ENCODE results near the gene GAREM1.

The GAREM1 gene

DNA sequence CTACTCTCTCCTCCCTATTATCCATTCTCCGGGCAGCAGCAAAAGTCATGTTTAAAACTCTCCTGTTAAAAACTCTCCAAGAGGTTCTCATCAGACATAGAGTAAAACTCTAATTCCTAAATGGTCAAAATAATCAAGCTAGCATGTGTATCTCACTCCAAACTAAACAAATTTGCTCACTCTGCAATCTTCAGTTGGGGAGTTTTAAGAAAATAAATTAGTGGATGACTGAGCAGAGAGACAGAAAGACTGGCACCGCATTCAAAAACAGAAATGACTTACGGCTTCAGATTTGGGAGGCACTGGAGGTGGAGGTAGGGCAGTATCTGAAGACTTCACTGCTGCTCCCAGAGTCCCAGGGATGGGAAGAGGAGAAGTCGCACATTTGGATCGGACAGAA, 183.9 kb downstream of the GAREM1 start:
- no peak for DNase-seq

GRCh38 chr18:32284284-32284683, 186.4 kb downstream of the GAREM1 start:
- DNase-seq = no peak

DNA sequence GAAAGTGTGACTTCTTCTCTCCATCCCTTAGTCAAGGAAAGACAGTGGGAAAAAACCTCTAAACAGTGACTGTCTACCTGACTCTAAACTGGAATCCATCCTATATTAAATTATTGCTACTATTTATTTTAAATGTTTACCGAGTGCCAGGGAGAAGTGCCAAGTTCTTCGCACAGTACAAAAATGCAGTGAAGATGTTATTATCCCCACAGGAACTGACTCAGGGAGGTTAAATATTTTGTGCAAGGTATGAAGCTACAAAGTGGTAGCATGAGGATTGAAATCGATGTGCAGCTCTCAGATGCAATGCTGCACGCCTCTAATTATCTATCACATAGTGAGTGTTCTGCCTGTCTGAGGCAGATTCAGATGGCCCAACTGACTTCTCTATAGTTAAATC, 189.8 kb downstream of the GAREM1 start:
- no peak for DNase-seq

DNA sequence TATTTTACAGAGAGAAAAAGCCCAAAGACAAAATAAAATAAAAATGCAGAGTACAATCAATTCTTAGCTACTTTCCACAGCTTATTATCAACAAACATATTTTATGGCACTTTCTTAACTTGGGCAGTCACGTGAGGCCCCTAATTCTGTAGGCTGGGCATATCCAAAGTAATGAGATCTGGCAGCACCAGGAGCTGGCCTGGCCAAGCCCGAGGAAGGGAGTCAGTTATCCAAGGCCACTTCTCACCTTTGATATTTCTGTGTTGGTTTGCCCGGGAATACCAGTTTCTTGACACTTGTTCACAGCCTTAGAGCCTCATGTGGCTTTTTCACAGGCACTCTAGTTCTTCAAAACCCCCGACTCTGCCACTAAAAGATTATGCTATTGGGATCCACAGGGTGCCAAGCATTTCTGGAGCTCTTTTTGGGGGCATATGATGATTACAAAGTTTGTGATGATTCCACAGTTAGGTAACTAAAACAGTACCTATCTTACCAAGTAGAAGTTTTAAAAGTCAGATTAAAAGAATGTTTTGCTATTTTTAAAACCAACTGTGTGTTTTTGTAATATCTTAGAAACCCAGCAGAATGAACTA, 190.4 kb downstream of the GAREM1 start:
- no peak for DNase-seq

DNA sequence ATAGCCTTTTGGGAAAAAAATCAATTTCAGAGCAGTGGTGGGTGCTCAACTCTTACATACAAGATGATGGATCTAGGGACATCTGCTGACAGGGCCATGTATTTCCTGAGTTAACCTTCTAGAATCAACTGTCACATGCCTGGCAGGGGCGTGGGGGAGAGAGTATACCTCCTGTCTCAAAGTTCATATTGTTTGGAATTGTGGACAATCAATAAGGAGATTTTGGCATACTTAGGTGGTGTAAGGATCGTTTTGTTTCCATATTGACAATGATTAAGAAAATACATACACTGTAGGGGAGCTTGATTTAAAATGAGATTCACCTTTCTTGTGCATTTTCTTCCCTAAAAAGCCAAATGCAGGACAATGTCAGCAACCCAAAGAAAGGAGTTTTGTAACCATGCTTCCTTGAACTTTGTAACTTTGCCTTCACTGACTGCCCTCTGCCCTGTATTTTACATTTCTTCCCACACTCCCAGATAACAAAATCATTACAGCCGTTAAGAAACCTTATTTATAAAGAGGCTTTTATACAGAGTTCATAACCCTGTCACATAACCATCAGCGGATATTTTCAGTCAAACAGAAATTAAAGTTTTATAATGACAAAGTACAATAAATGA, 192.4 kb downstream of the GAREM1 start:
- no peak for DNase-seq

GRCh38 chr18:32277549-32277948, 193.1 kb downstream of the GAREM1 start:
- no peak for DNase-seq

DNA sequence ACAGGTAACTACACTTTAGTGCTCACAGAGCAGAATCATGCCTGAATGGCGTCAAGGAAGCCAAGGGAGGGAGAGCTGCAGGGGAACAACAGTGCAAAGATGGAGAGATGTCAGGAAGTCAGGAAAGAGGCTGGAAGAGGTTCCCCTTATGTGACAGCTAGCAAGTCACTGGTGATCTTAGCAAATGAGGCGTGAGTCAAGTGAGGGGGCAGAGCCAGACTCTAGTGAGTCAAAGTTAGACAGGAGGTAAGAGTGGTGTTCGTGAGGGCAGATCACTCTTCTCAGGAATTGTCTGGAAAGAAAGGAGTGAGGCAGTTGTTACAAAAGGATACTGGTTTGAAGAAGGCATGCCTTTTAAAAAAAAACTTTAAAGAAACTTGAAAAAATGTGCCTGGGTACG, 193.8 kb downstream of the GAREM1 start:
- DNase-seq = no peak

DNA sequence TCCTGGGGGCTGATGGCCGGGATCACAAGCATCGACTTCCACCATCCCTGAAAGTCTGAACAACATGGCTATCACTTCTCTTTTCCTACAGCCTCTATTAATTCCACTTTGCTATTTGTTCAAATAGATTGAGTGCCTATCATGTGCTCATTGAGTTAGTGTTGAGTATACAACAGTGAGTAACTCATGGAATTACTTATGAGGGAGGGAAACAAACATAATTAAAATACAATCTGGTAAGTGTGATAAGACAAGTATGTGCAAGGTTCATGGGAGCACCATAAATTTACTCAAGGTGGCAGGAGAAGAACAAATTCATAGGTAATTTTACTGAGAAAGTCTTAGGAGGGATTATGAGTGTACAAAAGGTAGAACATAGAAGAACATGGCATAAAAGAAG, 194.4 kb downstream of the GAREM1 start:
- DNase-seq = no peak

DNA sequence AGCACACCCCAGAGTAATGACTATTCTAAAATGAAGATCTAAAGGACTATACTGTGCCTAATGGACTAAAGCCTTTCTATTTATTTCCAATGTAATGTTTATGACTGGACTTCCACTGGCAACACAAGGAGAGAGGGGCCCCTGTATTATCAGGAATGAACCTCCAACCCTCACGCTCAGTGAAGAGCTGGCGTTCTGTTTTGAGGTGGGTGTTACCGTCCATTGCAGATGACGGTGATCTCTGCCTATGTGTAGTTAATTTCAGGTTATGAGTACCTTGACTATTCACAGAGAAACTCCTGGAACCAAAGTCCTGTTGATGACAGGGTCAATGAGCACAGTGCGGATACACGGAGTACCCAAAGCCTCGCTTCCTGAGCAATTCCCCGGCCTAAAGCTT, 195.5 kb downstream of the GAREM1 start:
- DNase-seq = no peak

GRCh38 chr18:32274307-32274706, 196.4 kb downstream of the GAREM1 start:
- DNase-seq = no peak

DNA sequence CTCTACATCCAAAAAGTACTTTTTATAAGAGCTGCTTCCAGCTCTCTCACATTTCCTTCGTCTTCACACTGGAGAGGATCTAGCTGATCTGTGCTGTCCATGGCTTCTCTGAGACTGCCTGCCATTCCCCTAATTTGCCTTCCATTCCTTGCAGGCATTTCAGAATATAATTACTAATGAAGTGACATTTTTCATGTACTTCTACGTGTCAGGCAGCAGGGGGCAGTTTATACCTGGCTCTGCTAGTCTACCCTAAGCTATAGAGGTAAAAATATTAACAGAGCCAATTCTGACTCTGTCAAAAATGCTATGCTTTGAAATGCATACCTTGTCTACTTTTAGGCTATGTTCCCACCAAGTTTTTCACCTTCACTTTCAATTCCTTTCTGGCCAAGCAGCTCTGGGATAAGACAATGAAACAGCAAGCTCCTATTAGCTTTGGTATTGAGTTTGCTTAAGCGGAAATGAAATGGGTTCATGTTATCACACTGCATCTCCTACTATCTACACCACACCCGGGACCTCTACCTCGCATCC, 198.9 kb downstream of the GAREM1 start:
- DNase-seq = no peak

GRCh38 chr18:32270341-32270740, 200.3 kb downstream of the GAREM1 start:
- DNase-seq = no peak

DNA sequence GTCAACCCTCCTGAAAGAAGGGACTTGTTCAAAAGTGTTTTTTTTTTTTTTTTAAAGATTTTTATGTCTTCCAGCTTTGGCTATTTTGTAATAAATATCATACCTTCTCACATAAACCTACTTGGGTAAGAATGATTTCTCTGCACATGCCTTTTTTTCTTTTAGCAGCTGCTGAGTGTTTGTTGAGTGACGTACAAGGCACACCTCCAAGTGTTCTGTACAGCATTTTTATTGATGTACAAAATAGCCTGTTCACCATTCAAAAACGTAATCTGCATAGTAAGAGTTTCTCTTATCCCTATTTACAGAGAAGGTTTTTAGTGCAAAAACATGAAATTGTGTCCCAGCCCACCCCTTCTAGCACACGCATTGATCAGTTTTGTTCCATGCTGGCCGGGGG, 203.2 kb downstream of the GAREM1 start:
- no peak for DNase-seq

- no peak for DNase-seq
Observed at GRCh38 chr18:32264401-32264800, 206.3 kb downstream of the GAREM1 start.

- no peak for DNase-seq
Observed at GRCh38 chr18:32262092-32262491, 208.6 kb downstream of the GAREM1 start.

GRCh38 chr18:32261003-32261402, 209.7 kb downstream of the GAREM1 start:
- no peak for DNase-seq

- no peak for DNase-seq
Observed at GRCh38 chr18:32259553-32259952, 211.1 kb downstream of the GAREM1 start.

GRCh38 chr18:32258558-32259204, 212.0 kb downstream of the GAREM1 start:
- no peak for DNase-seq

GRCh38 chr18:32258148-32258547, 212.5 kb downstream of the GAREM1 start:
- DNase-seq = no peak

GRCh38 chr18:32257084-32257785, 213.4 kb downstream of the GAREM1 start:
- no peak for DNase-seq

DNA sequence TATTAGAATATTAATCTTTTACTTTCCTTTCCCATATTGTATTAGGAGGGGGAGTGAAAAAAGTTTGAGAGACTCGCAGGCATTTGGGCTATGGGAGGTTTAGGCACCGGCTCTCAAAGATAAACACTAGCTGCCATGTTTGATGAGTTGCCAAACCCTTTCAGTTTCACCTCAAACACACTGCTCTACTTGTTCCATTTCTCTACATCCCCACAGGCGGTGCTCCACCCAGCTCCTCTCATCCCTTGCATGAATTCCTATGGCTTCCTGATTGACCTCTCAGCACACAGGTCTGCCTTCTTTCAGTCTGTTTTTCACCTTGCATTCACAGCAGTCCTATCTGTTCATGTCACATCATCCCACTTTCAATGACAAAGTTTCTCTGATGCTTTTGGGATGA, 215.1 kb downstream of the GAREM1 start:
- no peak for DNase-seq

DNA sequence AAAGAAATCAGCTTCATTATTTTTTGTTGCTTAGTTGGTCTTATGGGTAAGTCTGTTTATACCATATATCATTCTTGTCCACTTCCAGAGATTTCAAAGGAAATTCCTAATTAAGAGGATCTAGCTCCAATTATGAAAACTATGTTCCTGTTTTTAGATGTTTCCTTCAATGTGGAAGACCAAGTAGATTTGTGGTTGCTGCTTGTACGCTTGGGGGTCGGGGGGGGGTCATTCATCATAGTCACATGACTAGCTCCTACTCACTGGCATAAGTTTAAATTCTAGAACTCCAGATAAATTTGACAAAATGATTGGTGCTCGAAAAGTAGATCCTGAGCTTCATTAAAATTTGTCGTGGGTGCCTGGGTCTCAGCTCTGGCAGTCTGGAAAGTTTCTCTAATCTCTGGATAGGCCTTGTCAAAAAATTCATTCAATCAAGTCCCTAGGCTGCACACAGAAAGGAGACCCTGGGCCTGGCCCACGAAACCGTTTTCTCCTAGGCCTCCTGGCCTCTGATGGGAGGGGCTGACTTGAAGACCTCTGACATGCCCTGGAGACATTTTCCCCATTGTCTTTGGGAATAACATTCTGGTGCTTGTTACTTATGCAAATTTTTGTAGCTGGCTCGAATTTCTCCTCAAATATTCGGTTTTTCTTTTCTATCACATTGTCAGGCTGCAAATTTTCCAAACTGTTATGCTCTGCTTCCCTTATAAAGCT, 218.4 kb downstream of the GAREM1 start:
- DNase-seq = no peak

- DNase-seq = no peak
Observed at GRCh38 chr18:32251466-32251865, 219.2 kb downstream of the GAREM1 start.

All from activated CD4-positive, CD25-positive, alpha-beta regulatory T cell (primary cell).